Endothelial cell (in vitro differentiated cells): ENCODE results near the gene GPRIN2. TPM values are rescaled to one million over a fixed set of nuclear protein-coding genes. Genes with fewer than 3 reads are reported as not detected.
A peak's percentile ranks its signal among the peaks of the same experiment; 100 is the strongest.

Experiments used
- DNase-seq: peaks from one replicate; pipeline ENCODE4 v3.0.0; 2021; ENCODE audit warnings: low spot score
- H3K27ac Mint-ChIP-seq: one replicate; pipeline ENCODE4 v1.8.0; 2021; ENCODE audit warnings: mixed read lengths, inconsistent platforms; ENCODE audit not compliant: unreplicated experiment
- H3K27me3 Mint-ChIP-seq: one replicate; pipeline ENCODE4 v1.8.0; 2021; ENCODE audit warnings: mild to moderate bottlenecking, moderate library complexity, mixed read lengths, inconsistent platforms; ENCODE audit not compliant: unreplicated experiment
- H3K36me3 Mint-ChIP-seq: one replicate; pipeline ENCODE4 v1.8.0; 2021; ENCODE audit warnings: mild to moderate bottlenecking, low read depth, mixed read lengths, inconsistent platforms; ENCODE audit not compliant: unreplicated experiment
- H3K4me1 Mint-ChIP-seq: one replicate; pipeline ENCODE4 v1.8.0; 2021; ENCODE audit warnings: mild to moderate bottlenecking, mixed read lengths, inconsistent platforms; ENCODE audit not compliant: unreplicated experiment
- H3K4me3 Mint-ChIP-seq: one replicate; pipeline ENCODE4 v1.8.0; 2021; ENCODE audit warnings: mild to moderate bottlenecking, mixed read lengths, inconsistent platforms; ENCODE audit not compliant: unreplicated experiment
- H3K9me3 Mint-ChIP-seq: one replicate; pipeline ENCODE4 v1.8.0; 2021; ENCODE audit warnings: mixed read lengths, inconsistent platforms; ENCODE audit not compliant: unreplicated experiment
- total RNA-seq: library from RNA; stranded (reverse); fragmentation: NEBNext Ultra II Directional; extraction: Animal tissue kit (Norgen Biotek cat#: 25700); gene quantifications from one replicate; pipeline ENCODE4 v1.2.1, GENCODE V29; 2021; ENCODE audit not compliant: unreplicated experiment
- TF ChIP-seq, protein P1 (sequence below): fragments of 200-600 bp; sonication (generic); IDR thresholded peaks from one replicate; pipeline ENCODE4 v1.5.0; 2021; ENCODE audit warnings: antibody characterized with exemption; ENCODE audit not compliant: unreplicated experiment

Gene GPRIN2
- total RNA-seq, 1 donor from 2014 or later: 0.31 TPM

GRCh38 chr10:46553238-46554049, 3.0 kb downstream of the GPRIN2 start:
- H3K27ac Mint-ChIP-seq: no peak overlapping the region
- peaks cover 16% of the 10 kb centered on the region for H3K27me3 Mint-ChIP-seq
- no peak overlapping the region for H3K4me3 Mint-ChIP-seq
- peaks cover 2% of the 10 kb centered on the region for H3K4me1 Mint-ChIP-seq
- DNase-seq: peak; percentile 8
- TF ChIP-seq, protein P1, sequence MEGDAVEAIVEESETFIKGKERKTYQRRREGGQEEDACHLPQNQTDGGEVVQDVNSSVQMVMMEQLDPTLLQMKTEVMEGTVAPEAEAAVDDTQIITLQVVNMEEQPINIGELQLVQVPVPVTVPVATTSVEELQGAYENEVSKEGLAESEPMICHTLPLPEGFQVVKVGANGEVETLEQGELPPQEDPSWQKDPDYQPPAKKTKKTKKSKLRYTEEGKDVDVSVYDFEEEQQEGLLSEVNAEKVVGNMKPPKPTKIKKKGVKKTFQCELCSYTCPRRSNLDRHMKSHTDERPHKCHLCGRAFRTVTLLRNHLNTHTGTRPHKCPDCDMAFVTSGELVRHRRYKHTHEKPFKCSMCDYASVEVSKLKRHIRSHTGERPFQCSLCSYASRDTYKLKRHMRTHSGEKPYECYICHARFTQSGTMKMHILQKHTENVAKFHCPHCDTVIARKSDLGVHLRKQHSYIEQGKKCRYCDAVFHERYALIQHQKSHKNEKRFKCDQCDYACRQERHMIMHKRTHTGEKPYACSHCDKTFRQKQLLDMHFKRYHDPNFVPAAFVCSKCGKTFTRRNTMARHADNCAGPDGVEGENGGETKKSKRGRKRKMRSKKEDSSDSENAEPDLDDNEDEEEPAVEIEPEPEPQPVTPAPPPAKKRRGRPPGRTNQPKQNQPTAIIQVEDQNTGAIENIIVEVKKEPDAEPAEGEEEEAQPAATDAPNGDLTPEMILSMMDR: no peak
- H3K36me3 Mint-ChIP-seq: no peaks in the 10 kb centered on the region
- no peaks in the 10 kb centered on the region for H3K9me3 Mint-ChIP-seq

- peaks cover 16% of the 10 kb centered on the region for H3K27me3 Mint-ChIP-seq
- H3K27ac Mint-ChIP-seq: no peak overlapping the region
- no peak overlapping the region for H3K4me3 Mint-ChIP-seq
- TF ChIP-seq, protein P1: no peak
- peaks cover 2% of the 10 kb centered on the region for H3K4me1 Mint-ChIP-seq
- H3K9me3 Mint-ChIP-seq: no peaks in the 10 kb centered on the region
- no peaks in the 10 kb centered on the region for H3K36me3 Mint-ChIP-seq
- DNase-seq: no peak
These were observed 3.8 kb downstream of the GPRIN2 start for GRCh38 chr10:46552526-46553237.

GRCh38 chr10:46551701-46552525, 4.5 kb downstream of the GPRIN2 start:
- Mint-ChIP-seq H3K27ac (no peak overlapping the region), H3K4me1 (peaks cover 2% of the 10 kb centered on the region), H3K4me3 (no peak overlapping the region), H3K9me3 (no peaks in the 10 kb centered on the region), H3K36me3 (no peaks in the 10 kb centered on the region), H3K27me3 (peaks cover 9% of the 10 kb centered on the region)
- TF ChIP-seq, protein P1: no peak
- DNase-seq: peak; percentile 9

DNA sequence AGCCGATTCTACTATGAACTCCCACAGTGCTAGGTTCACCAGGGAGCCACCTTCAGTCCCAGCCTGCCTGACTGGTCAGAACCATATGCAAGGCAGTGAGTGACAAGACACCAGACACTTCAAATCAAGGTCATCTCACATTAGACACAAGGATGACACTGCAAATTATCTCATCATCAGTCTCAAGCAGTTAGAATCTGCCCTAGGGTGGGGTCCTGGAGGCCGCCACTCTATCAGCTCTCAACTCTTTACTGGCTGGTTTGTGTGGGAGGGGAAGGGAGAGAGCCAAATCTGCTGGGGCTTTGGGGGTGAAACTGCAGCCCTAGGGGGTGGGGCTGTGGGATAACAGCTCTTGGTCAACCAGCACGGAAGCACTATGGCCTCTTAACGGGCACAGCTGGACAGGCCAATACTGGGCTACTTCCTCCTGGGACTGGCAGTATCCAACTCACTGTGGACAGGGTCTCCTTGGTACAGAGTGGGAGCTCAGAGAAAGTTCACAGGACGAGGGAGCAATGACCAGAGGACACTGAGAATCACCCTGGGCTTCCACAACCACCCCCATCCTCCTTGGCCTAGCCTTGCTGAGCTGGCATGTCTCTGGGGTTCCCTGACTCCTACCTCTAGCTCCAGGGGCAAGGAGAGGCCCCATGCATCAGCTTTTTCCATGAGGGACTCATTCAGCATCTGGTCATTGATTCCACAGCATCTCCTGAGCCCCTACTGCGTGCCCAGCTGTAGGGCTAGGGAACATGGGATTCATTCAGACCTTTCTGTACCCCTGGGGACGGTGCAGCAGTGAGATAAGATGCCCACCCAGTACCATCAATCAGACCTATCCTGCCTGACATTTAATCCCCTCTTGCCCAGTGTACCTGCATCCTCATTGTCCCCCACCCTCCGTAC, 5.4 kb downstream of the GPRIN2 start:
- TF ChIP-seq, protein P1: no peak
- Mint-ChIP-seq H3K4me3 (no peak overlapping the region), H3K4me1 (peaks cover under 1% of the 10 kb centered on the region), H3K27me3 (peaks cover 6% of the 10 kb centered on the region), H3K27ac (no peak overlapping the region), H3K36me3 (no peaks in the 10 kb centered on the region), H3K9me3 (no peaks in the 10 kb centered on the region)
- DNase-seq: no peak
